ENCODE results near the gene KCTD13.
"Not testable (repeated sequence)": the region's sequence is repeated elsewhere in the genome, so short reads cannot be mapped to it uniquely, and the experiment has no call there.

KCTD13 gene

GRCh38 chr16:29877266-29877961 is 48.6 kb downstream of the KCTD13 start:
- peak; percentile 63 for DNase-seq

- DNase-seq, result no peak
These were observed 49.3 kb downstream of the KCTD13 start for GRCh38 chr16:29876594-29877249.

- no peak for DNase-seq
These were observed 49.8 kb downstream of the KCTD13 start for GRCh38 chr16:29876217-29876593.

GRCh38 chr16:29875206-29875605 is 50.8 kb downstream of the KCTD13 start:
- DNase-seq, result no peak

- no peak for DNase-seq
These were observed 52.7 kb downstream of the KCTD13 start for GRCh38 chr16:29873319-29873718.

- no peak for DNase-seq
These were observed 54.0 kb downstream of the KCTD13 start for GRCh38 chr16:29871822-29872546.

GRCh38 chr16:29869067-29869466 is 57.0 kb downstream of the KCTD13 start:
- not testable (repeated sequence) for DNase-seq

- DNase-seq, result peak; percentile 74
These were observed 57.5 kb downstream of the KCTD13 start for GRCh38 chr16:29868396-29869009.

- DNase-seq, result peak; percentile 17
These were observed 61.8 kb downstream of the KCTD13 start for GRCh38 chr16:29864205-29864604.

GRCh38 chr16:29863669-29863984 is 62.4 kb downstream of the KCTD13 start:
- no peak for DNase-seq

GRCh38 chr16:29862884-29863668 is 63.0 kb downstream of the KCTD13 start, which contains the start of gene CDIPT:
Gene CDIPT (minus strand): TSS chr16:29863226. CDS start chr16:29862857, 369 bp downstream.
- peak; percentile 99 for DNase-seq

GRCh38 chr16:29862383-29862883 is 63.6 kb downstream of the KCTD13 start:
- peak; percentile 37 for DNase-seq

- DNase-seq, result no peak
These were observed 65.8 kb downstream of the KCTD13 start for GRCh38 chr16:29860218-29860617.

GRCh38 chr16:29858974-29859373 is 67.1 kb downstream of the KCTD13 start:
- DNase-seq, result no peak

GRCh38 chr16:29858149-29858849 is 67.7 kb downstream of the KCTD13 start:
- DNase-seq, result no peak

GRCh38 chr16:29857133-29857760 is 68.8 kb downstream of the KCTD13 start:
- DNase-seq, result no peak

Data from NCI-H82 (cell line).